Progenitor cell of endocrine pancreas (in vitro differentiated cells): ENCODE measurements around the gene NAGLU. TPM values are rescaled to one million over a fixed set of nuclear protein-coding genes. Genes with fewer than 3 reads are reported as not detected.

Experiments
- DNase-seq: peaks from one replicate; pipeline ENCODE4 v3.0.0; 2021; ENCODE audit warnings: low spot score; ENCODE audit not compliant: unreplicated experiment
- H3K27ac Mint-ChIP-seq: 2 replicates; pipeline ENCODE4 v1.8.0; 2021; ENCODE audit warnings: mild to moderate bottlenecking, moderate library complexity, mixed read lengths
- H3K27me3 Mint-ChIP-seq: 2 replicates; pipeline ENCODE4 v1.8.0; 2021; ENCODE audit warnings: mixed read lengths
- H3K36me3 Mint-ChIP-seq: 2 replicates; pipeline ENCODE4 v1.8.0; 2022; ENCODE audit warnings: mixed read lengths; ENCODE audit not compliant: insufficient read depth
- H3K4me1 Mint-ChIP-seq: 2 replicates; pipeline ENCODE4 v1.8.0; 2021; ENCODE audit warnings: low read depth, mixed read lengths
- H3K4me3 Mint-ChIP-seq: 2 replicates; pipeline ENCODE4 v1.8.0; 2021; ENCODE audit warnings: low read depth, mild to moderate bottlenecking, moderate library complexity, mixed read lengths
- H3K9me3 Mint-ChIP-seq: 2 replicates; pipeline ENCODE4 v1.8.0; 2021; ENCODE audit warnings: low read depth, mixed read lengths
- CTCF ChIP-seq: fragments of 200-600 bp; sonication (generic); IDR thresholded peaks from one replicate; pipeline ENCODE4 v1.5.0; 2021; ENCODE audit warnings: antibody characterized with exemption, mild to moderate bottlenecking; ENCODE audit not compliant: unreplicated experiment
- total RNA-seq: library from RNA; stranded (reverse); gene quantifications from 2 replicates; pipeline ENCODE4 v1.2.1, GENCODE V29; 2021

NAGLU gene
- total RNA-seq, 1 donor from 2014 or later = 19.0 TPM

- Mint-ChIP-seq H3K9me3 (no peaks in the 10 kb centered on the region), H3K4me1 (peaks cover 11% of the 10 kb centered on the region), H3K36me3 (peaks cover 18% of the 10 kb centered on the region), H3K27ac (no peak overlapping the region), H3K27me3 (no peaks in the 10 kb centered on the region), H3K4me3 (no peak overlapping the region)
- no peak for TF ChIP-seq CTCF
- DNase-seq = no peak
These were observed 21.2 kb upstream of the NAGLU start for GRCh38 chr17:42514867-42515266.

- H3K36me3 Mint-ChIP-seq = peaks cover 24% of the 10 kb centered on the region
- peak; percentile 57 for DNase-seq
- peak; percentile 93 for TF ChIP-seq CTCF
- H3K4me3 Mint-ChIP-seq = no peak overlapping the region
- no peak overlapping the region for H3K27ac Mint-ChIP-seq
- no peaks in the 10 kb centered on the region for H3K9me3 Mint-ChIP-seq
- peaks cover 20% of the 10 kb centered on the region for H3K4me1 Mint-ChIP-seq
- H3K27me3 Mint-ChIP-seq = no peaks in the 10 kb centered on the region
These were observed 18.5 kb upstream of the NAGLU start for GRCh38 chr17:42517516-42517915.

GRCh38 chr17:42518046-42518754 lies 17.8 kb upstream of the NAGLU start:
- Mint-ChIP-seq H3K9me3 (no peaks in the 10 kb centered on the region), H3K4me1 (peaks cover 23% of the 10 kb centered on the region), H3K27ac (peak overlapping the region; percentile 90), H3K4me3 (no peak overlapping the region), H3K36me3 (peaks cover 28% of the 10 kb centered on the region), H3K27me3 (no peaks in the 10 kb centered on the region)
- DNase-seq = no peak
- TF ChIP-seq CTCF = no peak

- peaks cover 25% of the 10 kb centered on the region for H3K4me1 Mint-ChIP-seq
- H3K27me3 Mint-ChIP-seq = no peaks in the 10 kb centered on the region
- no peak for TF ChIP-seq CTCF
- no peak for DNase-seq
- H3K36me3 Mint-ChIP-seq = peaks cover 30% of the 10 kb centered on the region
- no peak overlapping the region for H3K4me3 Mint-ChIP-seq
- H3K9me3 Mint-ChIP-seq = no peaks in the 10 kb centered on the region
- peak overlapping the region; percentile 90 for H3K27ac Mint-ChIP-seq
These were observed 17.1 kb upstream of the NAGLU start for GRCh38 chr17:42518755-42519545.

GRCh38 chr17:42519546-42520491 lies 16.2 kb upstream of the NAGLU start:
- Mint-ChIP-seq H3K4me1 (peaks cover 25% of the 10 kb centered on the region), H3K27me3 (no peaks in the 10 kb centered on the region), H3K27ac (peak overlapping the region; percentile 90), H3K36me3 (peaks cover 30% of the 10 kb centered on the region), H3K9me3 (no peaks in the 10 kb centered on the region), H3K4me3 (peak overlapping the region; percentile 24)
- DNase-seq = no peak
- TF ChIP-seq CTCF = no peak
